Measurements from ENCODE around the gene IFIT1B. TPM values are rescaled to one million over a fixed set of nuclear protein-coding genes. Genes with fewer than 3 reads are reported as not detected.
A peak's percentile ranks its signal among the peaks of the same experiment; 100 is the strongest.

Gene IFIT1B
- total RNA-seq, 1 donor from 2014 or later, result not detected

- no peak for TF ChIP-seq CTCF (IDR thresholded peaks at IDR 0.05)
- no peak overlapping the region for H3K27ac ChIP-seq
- DNase-seq, result no peak
- no peak for ATAC-seq
- intact Hi-C loops (cut with DNase I), result no loop called here
- no peaks in the 10 kb centered on the region for H3K27me3 ChIP-seq
- no peaks in the 10 kb centered on the region for H3K9me3 ChIP-seq
- H3K36me3 ChIP-seq, result no peaks in the 10 kb centered on the region
- H3K4me1 ChIP-seq, result peaks cover 6% of the 10 kb centered on the region
- H3K4me3 ChIP-seq, result no peak overlapping the region
Observed at GRCh38 chr10:89379103-89379502, 1.2 kb downstream of the IFIT1B start.

- Histone ChIP-seq H3K27ac (no peak overlapping the region), H3K27me3 (no peaks in the 10 kb centered on the region), H3K9me3 (no peaks in the 10 kb centered on the region), H3K4me1 (no peaks in the 10 kb centered on the region), H3K4me3 (no peak overlapping the region), H3K36me3 (no peaks in the 10 kb centered on the region)
- ATAC-seq (no peak), DNase-seq (no peak)
- TF ChIP-seq CTCF (IDR thresholded peaks at IDR 0.05), result no peak
- intact Hi-C loops (cut with DNase I), result no loop called here
Observed at GRCh38 chr10:89382757-89383156, 4.9 kb downstream of the IFIT1B start.

- intact Hi-C loops (cut with DNase I), result no loop called here
- DNase-seq, result no peak
- Histone ChIP-seq H3K36me3 (no peaks in the 10 kb centered on the region), H3K4me1 (no peaks in the 10 kb centered on the region), H3K27ac (no peak overlapping the region), H3K4me3 (no peak overlapping the region), H3K9me3 (no peaks in the 10 kb centered on the region), H3K27me3 (no peaks in the 10 kb centered on the region)
- peak; percentile 86 for ATAC-seq
- TF ChIP-seq CTCF (IDR thresholded peaks at IDR 0.05), result no peak
Observed at GRCh38 chr10:89384474-89385340, 6.9 kb downstream of the IFIT1B start.

- Histone ChIP-seq H3K4me3 (no peak overlapping the region), H3K27me3 (no peaks in the 10 kb centered on the region), H3K4me1 (peaks cover 15% of the 10 kb centered on the region), H3K27ac (no peak overlapping the region), H3K36me3 (no peaks in the 10 kb centered on the region), H3K9me3 (no peaks in the 10 kb centered on the region)
- no peak for TF ChIP-seq CTCF (IDR thresholded peaks at IDR 0.05)
- ATAC-seq, result no peak
- intact Hi-C loops (cut with DNase I), result no loop called here
- DNase-seq, result no peak
Observed at GRCh38 chr10:89388806-89389205, 10.9 kb downstream of the IFIT1B start.

- no peaks in the 10 kb centered on the region for H3K36me3 ChIP-seq
- no peak overlapping the region for H3K27ac ChIP-seq
- no peak overlapping the region for H3K4me3 ChIP-seq
- H3K27me3 ChIP-seq, result no peaks in the 10 kb centered on the region
- peak; percentile 33 for TF ChIP-seq CTCF (IDR thresholded peaks at IDR 0.05)
- peaks cover 20% of the 10 kb centered on the region for H3K4me1 ChIP-seq
- no peaks in the 10 kb centered on the region for H3K9me3 ChIP-seq
- no peak for DNase-seq
- ATAC-seq, result no peak
- intact Hi-C loops (cut with DNase I), result no loop called here
Observed at GRCh38 chr10:89389254-89389653, 11.4 kb downstream of the IFIT1B start.
